Stimulated activated CD4-positive, alpha-beta T cell treated with anti-CD3 and anti-CD28 coated beads, Interleukin-1b, Interleukin-23, amount 100 ng/mL, for 24 hours (primary cell): ENCODE measurements around the gene IP6K1.
"Not testable (repeated sequence)": the region's sequence is repeated elsewhere in the genome, so short reads cannot be mapped to it uniquely, and the experiment has no call there.

ENCODE experiments used
- DNase-seq, 4 experiments: peaks; one replicate each; pipeline ENCODE4 v3.0.0-alpha.2; 2020; ENCODE audit warnings: low read depth in 4 of 4, low spot score in 1 of 4

IP6K1 gene

DNA sequence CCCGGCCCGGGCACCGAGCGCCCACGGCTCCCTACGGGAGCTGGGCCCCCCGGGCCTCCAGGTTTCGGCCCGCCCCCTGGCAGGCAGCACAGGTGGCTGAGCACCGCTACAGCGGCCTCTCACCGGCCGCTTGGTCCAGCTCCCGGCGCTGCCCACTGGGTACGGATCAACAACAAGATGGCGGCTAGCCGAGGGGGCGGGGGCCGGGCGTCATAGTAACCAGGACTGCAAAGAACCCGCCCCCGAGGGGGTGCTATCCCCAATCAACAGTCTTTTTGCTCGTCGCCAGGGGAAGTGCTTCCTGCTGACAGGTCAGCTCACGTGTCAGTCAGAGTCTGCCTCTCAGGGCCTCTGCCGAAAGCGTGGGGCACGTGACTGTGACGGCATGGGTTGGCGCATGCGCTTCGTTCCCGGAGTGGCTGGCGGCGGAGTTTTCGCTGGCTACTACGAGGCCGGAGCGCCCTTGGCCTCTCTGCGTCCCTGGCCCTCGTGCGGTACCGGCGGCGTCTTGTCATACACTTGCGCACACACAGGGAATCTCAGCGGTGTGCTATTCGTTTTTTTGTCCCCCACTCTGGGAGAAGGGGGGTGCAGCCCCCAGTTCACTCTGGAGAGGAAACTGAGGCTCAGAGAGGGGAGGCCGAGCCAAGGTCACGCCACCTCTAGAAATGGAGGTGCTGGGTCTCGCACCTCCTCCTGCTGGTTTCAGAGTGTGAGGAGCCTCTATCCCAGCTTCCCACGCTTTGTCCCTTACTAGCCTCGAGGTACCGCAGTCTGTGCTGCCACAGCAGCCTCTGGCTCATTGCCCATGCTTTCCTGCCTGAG is at the start of gene IP6K1:
TSS of gene IP6K1 (minus strand) at position 186 of the 825 bp plus-strand sequence. CDS start 38,502 bp downstream, outside the sequence.
- DNase-seq: peak; percentile 97 to 100 (median 98)

DNA sequence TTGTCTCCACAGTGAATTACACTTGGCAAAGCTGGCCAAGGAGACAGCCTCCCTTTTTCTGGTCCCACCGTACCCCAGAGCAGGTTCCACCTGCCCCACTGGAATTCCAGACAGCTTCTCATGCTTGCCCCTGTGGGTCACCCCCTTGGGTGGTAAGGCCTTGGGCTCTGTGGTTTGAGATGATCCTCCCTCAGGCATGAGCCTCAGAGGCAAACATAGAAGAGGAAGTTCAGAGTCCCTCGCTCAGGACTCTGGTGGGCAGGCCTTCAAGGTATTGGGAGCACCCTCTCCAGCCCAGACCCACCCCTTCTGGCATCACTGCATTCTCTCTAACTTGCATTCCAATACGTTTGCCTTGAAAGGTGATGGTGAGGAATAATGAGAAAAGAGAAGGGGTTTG is 45.0 kb upstream of the IP6K1 start:
- DNase-seq: no peak

DNA sequence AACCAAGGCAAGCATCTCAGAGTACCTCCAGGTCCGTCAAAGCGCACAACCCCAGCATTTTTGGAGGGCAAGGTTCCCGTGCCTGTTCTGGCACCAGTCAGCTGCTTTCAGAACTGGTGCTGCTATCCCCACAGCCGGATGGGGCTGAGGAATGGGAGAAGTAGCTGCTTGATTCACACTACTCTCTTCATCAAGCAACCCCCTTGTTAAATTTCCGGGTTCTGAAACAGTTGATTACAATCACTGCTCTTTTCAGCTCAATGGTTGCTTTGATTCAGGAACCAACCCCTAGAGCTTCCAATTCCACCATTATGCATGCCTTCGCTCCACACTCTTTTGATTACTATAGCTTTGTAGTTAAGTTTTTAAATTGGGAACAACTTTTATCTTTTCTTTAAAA is 39.7 kb upstream of the IP6K1 start:
- no peak for DNase-seq

DNA sequence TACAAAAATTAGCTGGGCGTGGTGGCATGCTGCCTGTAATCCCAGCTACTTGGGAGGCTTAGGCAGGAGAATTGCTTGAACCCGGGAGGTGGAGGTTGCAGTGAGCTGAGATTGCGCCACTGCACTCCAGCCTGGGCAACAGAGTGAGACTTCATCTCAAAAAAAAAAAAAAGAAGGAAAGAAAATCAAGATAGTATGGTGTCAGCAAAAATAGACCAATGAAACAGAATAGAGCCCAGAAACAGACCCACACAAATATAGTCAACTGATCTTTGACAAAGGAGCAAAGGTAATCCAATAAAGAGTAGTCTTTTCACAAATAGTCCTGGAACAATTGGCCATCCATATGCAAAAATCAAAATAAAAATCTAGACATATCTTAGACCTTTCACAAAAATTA is 36.8 kb upstream of the IP6K1 start:
- not testable (repeated sequence) for DNase-seq

GRCh38 chr3:49813497-49814174 is 27.3 kb upstream of the IP6K1 start, which contains the start of gene UBA7:
UBA7 (minus strand) TSS chr3:49813953; CDS start chr3:49813787, 166 bp downstream.
- DNase-seq: no peak

DNA sequence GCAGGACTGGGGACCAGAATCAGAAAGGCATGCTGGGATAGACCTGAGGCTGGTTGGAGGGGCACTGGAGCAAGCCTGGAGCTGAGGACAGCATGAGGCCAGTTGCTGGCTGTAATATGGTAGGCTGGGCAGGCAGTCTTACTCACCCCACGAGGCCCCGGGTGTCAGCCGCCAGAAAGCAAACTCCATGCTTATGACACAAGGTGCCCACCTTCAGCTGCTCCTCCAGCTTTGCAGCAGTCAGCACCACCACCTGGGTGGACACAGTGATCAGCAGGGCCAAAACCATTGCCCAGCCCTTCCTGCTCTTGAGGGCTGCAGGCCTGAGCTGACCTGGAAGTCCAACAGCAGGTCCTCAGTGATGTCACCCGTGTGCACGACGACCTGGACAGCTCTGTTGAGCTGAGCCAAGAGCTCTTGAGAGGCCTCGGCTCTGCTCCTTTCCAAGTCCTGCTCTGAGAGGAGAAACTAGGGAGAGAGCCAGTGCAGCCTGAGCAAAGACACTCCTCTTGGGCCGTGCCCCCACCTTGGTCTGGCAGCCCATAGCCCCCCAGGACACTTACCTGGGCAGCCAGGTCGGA is 26.7 kb upstream of the IP6K1 start:
- DNase-seq: no peak

DNA sequence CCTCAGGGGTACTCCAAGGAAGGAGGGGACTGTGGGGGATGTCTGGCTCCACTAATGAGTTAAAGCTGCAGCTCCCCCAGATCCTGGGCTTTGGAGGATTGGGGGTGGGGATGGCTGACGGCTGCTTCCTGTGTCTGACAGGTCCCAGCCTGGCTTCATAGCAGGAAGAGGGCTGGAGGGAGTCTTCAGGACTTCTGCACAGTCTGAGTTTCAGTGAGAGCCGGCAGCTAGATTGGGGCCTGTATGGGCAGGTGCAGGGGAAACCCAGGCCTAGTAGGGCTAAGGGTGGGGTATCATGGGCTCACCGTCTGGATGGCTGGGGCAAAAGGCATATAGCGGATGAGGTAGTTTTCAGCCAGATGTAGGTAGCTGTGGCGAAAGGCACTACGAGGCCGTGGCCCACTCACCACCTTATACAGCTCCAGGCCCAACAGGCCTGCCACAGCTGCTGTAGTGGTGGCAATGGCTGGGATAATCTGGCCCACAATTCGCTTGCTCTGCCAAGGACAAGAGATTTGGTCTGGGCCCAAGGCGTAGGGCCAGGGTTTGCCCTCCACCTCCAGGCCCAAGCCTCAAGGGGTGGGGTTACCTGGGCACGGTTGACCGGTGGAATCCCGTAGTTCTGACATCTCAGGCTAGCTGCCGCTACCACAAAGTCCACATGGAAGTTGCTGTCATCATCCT is 21.2 kb upstream of the IP6K1 start:
- DNase-seq: no peak

DNA sequence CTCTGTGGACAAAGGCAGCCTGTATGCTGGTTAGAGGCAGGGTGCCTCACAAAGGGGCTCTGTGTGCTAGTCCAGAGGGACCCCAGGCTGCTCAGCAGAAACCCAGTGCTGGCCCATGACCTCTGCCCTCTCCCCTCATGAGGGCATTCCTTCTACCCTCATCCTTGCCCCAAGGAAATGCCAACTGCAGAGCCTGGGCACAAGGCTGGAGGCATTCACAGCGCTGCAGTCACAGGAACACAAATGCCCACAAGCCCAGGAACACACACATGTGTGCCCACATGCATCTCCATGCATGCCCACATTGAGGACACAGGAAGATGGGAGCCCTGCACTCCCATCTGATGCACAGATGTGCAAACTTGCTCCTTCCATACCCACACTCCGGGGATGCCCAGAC is 20.5 kb upstream of the IP6K1 start:
- DNase-seq: no peak

DNA sequence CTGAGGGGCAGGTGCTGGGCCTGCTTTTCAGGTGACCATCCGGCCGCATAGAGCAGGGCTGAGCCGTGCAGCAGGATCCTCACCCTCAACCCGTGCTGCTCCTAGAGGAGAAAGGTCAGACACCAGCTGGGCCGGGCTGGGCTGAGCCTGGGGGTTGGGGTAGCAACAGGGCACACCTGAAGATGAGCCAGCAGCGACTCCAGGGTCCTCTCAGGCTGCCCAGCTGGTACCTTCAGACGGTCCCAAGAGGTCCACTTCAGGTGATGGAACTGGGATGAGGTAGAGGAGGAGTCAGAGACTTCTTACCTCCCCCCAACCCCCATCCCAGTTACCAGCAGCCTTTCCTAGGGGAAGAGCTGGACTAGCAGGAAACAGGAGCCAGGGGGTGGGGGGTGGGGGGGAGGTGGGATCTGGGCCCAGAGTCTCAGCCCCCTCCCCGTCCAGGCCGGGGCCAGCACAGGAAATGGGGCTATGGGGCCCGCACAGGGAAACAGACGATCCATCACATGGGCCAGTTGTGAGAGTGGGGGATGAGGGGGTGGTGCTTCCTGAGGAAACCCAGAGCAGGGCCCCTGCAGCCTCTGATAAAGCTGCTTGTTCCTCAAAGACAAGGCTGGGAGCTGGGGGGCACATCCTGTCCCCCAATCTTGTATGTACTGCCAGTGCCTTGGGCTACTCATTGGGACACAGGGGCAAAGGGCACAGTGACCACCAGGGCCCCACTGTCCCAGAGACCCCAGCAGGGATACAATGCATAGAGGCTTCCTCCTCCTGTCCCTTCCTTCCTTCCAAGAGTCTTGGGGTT is 19.8 kb upstream of the IP6K1 start:
- no peak for DNase-seq

DNA sequence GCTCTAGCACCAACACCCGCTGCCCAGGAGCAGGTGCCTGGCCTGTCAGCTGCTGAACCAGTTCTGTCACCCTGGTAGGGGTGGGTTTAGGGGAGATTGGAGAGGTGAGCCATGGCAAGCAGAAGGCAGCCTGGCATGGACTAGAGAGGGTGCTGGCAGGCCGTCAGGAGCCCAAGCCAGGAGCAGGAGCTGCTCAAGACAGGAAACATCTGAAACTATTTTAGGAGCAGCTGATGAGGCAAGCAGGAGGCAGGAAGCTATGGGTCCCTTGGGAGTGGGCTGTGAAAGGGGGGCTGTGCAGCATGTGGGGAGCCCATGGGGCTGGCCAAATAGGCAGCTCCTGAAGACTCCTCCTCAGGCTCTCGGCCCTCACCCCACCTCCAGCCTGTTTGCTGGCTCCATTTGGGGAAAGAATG is 19.0 kb upstream of the IP6K1 start:
- no peak for DNase-seq

DNA sequence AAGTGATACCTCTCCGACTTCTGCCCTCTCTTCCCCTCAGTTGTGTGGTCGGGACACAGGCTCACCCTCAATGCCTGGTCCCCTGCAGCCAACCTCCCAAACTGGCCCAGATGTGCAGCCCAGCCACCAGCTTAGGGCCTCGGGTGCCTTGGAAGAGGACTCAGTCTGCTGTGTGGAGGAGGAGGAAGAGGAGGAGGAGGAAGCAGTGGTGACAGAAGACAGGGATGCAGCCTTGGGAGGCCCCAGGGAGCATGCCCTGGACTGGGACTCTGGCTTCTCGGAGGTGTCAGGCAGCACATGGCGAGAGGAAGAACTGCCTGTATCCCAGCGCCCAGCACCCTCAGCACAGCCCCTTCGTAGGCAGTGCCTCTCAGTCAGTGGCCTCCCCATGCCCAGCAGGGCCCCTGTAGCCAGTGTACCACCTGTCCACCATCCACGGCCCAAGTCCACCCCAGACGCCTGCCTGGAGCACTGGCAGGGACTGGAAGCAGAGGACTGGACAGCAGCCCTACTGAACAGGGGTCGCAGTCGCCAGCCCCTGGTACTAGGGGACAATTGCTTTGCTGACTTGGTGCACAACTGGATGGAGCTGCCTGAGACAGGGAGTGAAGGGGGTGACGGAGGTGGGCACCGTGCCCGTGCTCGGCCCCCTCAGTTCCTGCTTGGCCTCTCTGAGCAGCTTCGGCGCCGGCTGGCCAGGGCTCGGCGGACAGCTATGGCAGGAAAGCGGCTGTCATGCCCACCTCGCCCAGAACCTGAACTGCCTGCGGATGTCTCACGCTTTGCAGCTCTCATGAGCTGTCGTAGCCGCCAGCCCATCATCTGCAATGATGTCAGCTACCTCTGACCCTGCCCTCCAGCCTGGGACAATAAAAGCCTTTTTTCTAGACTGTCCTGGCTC is 18.0 kb upstream of the IP6K1 start:
- no peak for DNase-seq

GRCh38 chr3:49803465-49804140 is 17.3 kb upstream of the IP6K1 start:
- DNase-seq: no peak

- DNase-seq: peak; percentile 72 to 86 (median 74)
Measured at GRCh38 chr3:49802719-49803464, 16.6 kb upstream of the IP6K1 start, which contains the start of gene INKA1. INKA1 (plus strand) TSS chr3:49803261; CDS start chr3:49803393, 132 bp downstream.

DNA sequence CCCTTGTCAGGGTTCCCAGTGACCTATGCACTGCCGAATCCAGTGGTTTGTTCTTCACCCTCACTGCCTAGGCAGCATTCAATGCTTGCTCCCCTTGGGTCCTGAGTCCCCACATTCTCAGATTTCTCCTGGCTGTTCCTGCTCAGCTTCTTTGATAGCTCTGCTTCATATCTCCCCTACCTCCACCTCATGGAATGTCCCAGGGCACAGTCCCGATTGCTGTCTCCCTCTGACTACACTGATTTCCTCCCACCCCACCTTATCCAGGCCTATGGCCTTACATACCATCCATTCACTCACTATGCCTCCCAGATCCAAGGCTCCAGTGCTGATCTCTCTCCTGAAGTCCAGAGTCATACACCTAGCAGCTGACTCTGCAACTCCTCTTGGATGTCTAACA is 14.8 kb upstream of the IP6K1 start:
- DNase-seq: no peak

DNA sequence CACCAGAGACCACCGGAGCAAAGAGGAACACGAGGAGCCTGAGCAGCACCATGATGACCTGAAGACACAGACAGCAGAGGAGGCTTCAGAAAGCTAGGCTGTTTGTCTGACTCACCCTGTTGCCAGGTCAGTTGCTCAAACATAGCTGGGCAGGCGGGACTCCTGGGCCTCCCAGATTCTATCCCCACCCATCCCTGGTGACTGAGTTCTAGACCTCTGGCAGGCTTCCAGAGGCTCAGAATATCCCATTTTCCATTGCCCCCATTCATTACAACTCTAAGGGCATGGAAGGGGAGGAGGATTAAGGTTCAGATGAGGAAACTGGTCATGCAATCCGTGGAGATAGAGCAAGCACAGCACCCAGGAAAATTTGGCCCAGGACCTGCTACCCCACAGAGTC is 13.4 kb upstream of the IP6K1 start, which contains the start of gene CDHR4:
TSS of gene CDHR4 (minus strand) at position 113 of the 400 bp plus-strand sequence. CDS start at position 52, 61 bp downstream.
- DNase-seq: no peak

DNA sequence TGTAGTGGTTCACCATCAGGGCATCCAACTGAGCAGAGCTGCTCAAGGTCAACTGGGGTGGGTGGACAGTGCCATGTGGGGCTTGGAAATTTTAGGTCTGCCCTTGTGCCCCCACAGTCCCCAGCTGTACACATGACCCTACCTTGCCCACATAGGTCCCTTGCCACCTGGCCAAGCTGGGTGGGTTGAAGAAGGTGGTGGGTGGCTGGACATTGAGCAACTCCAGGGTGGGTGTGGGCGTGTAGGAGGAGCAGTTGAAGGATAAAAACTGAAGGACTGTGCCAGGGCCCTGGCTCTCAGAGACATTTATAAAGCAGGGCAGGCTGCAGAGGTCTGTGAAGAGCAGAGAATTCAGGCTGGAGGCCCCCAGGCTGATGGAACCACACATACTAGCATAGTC is 12.8 kb upstream of the IP6K1 start:
- no peak for DNase-seq

- DNase-seq: no peak
Measured at GRCh38 chr3:49794926-49795905, 8.9 kb upstream of the IP6K1 start.
